MCF 10A (cell line): ENCODE data around the gene BCHE. TPM values are rescaled to one million over a fixed set of nuclear protein-coding genes. Genes with fewer than 3 reads are reported as not detected.

Experiments used
- BruUV-seq: library from RNA; stranded (reverse); fragments of 400-500 nt; replicated peaks from 2 replicates; lab custom pipeline; 2021; lab: Mats Ljungman, UMichigan
- CTCF ChIA-PET: fragments of 300-600 bp; sonication (Branson Sonifier 250); formaldehyde crosslinking; extraction: SDS; loops from one replicate; lab custom pipeline; 2021; ENCODE audit warnings: antibody characterized with exemption, inconsistent platforms; lab: Yijun Ruan, JAX
- POLR2A ChIA-PET: fragments of 300-600, 350-650 bp; sonication (Branson Sonifier 250); formaldehyde crosslinking; extraction: SDS; loops from one replicate; lab custom pipeline; 2020; ENCODE audit warnings: antibody characterized with exemption, inconsistent platforms; lab: Yijun Ruan, JAX
- DNase-seq: peaks from one replicate; pipeline ENCODE4 v3.0.0-alpha.2; 2018; ENCODE audit not compliant: unreplicated experiment
- H3K27ac Mint-ChIP-seq: one replicate; pipeline ENCODE4 v1.8.0; 2022; ENCODE audit warnings: mild to moderate bottlenecking, low read depth, mixed read lengths; ENCODE audit not compliant: unreplicated experiment
- H3K27me3 Mint-ChIP-seq: one replicate; pipeline ENCODE4 v1.8.0; 2022; ENCODE audit warnings: mixed read lengths; ENCODE audit not compliant: insufficient read depth, unreplicated experiment
- H3K36me3 Mint-ChIP-seq: one replicate; pipeline ENCODE4 v1.8.0; 2022; ENCODE audit warnings: mild to moderate bottlenecking, moderate library complexity, mixed read lengths; ENCODE audit not compliant: insufficient read depth, unreplicated experiment
- H3K4me1 Mint-ChIP-seq: one replicate; pipeline ENCODE4 v1.8.0; 2022; ENCODE audit warnings: mixed read lengths; ENCODE audit not compliant: insufficient read depth, unreplicated experiment
- H3K4me3 Mint-ChIP-seq: one replicate; pipeline ENCODE4 v1.8.0; 2022; ENCODE audit warnings: mild to moderate bottlenecking, moderate library complexity, mixed read lengths; ENCODE audit not compliant: unreplicated experiment
- H3K9me3 Mint-ChIP-seq: one replicate; pipeline ENCODE4 v1.8.0; 2022; ENCODE audit warnings: mixed read lengths; ENCODE audit not compliant: unreplicated experiment
- intact Hi-C: fragments of 100-400 bp; cut with micrococcal nuclease; formaldehyde crosslinking; loops from 2 replicates; pipeline ENCODE4 v1.14.1; 2022
- total RNA-seq: library from RNA; stranded (reverse); gene quantifications from 2 replicates; pipeline ENCODE4 v1.2.3, GENCODE V29; 2022
- TF ChIP-seq, protein P1 (sequence below): fragments of 200-600 bp; IDR thresholded peaks from one replicate; pipeline ENCODE4 v1.8.0; 2022; ENCODE audit warnings: antibody characterized with exemption, mild to moderate bottlenecking; ENCODE audit not compliant: unreplicated experiment

Gene BCHE
- total RNA-seq, 1 experiment from 2014 or later, result not detected

DNA sequence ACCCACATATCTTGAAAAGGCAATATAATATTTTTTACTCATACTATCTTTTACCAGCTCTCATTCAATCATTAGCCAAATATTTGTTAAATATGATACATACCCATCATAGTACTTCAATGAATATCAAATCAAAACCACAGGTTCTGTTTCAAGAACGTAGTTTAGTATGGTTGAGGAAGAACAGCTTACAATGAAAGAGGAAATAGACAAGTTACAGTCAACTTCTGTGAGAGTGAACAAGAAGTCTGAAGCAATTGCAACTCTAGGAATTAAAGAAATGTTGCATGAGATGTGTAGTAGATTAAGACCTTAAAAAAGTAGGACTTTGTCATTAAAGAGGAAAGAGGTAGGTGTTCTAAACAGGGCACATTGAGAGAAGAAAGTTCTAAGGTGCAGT lies 9.3 kb downstream of the BCHE start:
- H3K27ac Mint-ChIP-seq, result no peak overlapping the region

GRCh38 chr3:165827233-165827632 lies 10.0 kb downstream of the BCHE start:
- Mint-ChIP-seq H3K4me1 (no peaks in the 10 kb centered on the region), H3K27me3 (no peaks in the 10 kb centered on the region), H3K4me3 (no peak overlapping the region), H3K27ac (no peak overlapping the region), H3K36me3 (no peaks in the 10 kb centered on the region), H3K9me3 (no peaks in the 10 kb centered on the region)
- CTCF ChIA-PET, result interaction anchor here (1.4 kb wide), 1 partner anchor 8 kb away, joined by 3 read pairs; no protein-coding TSS in a partner anchor
- no TSS peak for BruUV-seq
- POLR2A ChIA-PET, result no interaction called here
- TF ChIP-seq, protein P1, sequence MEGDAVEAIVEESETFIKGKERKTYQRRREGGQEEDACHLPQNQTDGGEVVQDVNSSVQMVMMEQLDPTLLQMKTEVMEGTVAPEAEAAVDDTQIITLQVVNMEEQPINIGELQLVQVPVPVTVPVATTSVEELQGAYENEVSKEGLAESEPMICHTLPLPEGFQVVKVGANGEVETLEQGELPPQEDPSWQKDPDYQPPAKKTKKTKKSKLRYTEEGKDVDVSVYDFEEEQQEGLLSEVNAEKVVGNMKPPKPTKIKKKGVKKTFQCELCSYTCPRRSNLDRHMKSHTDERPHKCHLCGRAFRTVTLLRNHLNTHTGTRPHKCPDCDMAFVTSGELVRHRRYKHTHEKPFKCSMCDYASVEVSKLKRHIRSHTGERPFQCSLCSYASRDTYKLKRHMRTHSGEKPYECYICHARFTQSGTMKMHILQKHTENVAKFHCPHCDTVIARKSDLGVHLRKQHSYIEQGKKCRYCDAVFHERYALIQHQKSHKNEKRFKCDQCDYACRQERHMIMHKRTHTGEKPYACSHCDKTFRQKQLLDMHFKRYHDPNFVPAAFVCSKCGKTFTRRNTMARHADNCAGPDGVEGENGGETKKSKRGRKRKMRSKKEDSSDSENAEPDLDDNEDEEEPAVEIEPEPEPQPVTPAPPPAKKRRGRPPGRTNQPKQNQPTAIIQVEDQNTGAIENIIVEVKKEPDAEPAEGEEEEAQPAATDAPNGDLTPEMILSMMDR, result no peak
- no peak for DNase-seq
- intact Hi-C loops, result no loop called here

More for the DNA sequence above, 9.3 kb downstream of the BCHE start:
- intact Hi-C loops, result no loop called here
- no peaks in the 10 kb centered on the region for H3K27me3 Mint-ChIP-seq
- ChIA-PET CTCF (interaction anchor here (1.4 kb wide), 1 partner anchor 9 kb away, joined by 3 read pairs; no protein-coding TSS in a partner anchor), POLR2A (no interaction called here)
- DNase-seq, result no peak
- H3K4me3 Mint-ChIP-seq, result no peak overlapping the region
- H3K36me3 Mint-ChIP-seq, result no peaks in the 10 kb centered on the region
- TF ChIP-seq, protein P1, result no peak
- BruUV-seq, result no TSS peak
- no peaks in the 10 kb centered on the region for H3K9me3 Mint-ChIP-seq
- no peaks in the 10 kb centered on the region for H3K4me1 Mint-ChIP-seq

DNA sequence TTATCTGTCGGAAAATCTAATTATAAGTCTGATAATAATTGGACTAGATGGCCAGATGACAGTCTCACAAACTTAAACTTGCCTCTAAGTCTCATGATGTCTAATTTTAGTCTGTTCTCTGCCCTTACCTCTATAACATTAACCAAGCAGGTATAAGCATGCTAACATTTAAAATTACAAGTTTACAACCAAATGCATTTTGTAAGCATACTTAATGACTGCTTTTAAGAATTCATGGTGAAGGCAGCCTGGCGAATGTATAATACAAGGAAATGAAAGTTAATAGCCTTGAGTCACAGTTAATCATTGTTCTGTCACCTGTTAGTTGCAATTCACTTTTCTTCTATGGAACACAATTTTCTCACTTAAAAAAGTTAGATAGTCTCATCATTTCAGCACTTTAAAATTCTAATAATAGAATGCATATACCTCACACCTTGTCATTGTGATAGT lies 16.5 kb downstream of the BCHE start:
- no TSS peak for BruUV-seq
- POLR2A ChIA-PET, result no interaction called here
- no peaks in the 10 kb centered on the region for H3K36me3 Mint-ChIP-seq
- TF ChIP-seq, protein P1, result no peak
- no peak for DNase-seq
- no peak overlapping the region for H3K27ac Mint-ChIP-seq
- intact Hi-C loops, result no loop called here
- peaks cover 16% of the 10 kb centered on the region for H3K4me1 Mint-ChIP-seq
- no peaks in the 10 kb centered on the region for H3K9me3 Mint-ChIP-seq
- H3K27me3 Mint-ChIP-seq, result no peaks in the 10 kb centered on the region
- no peak overlapping the region for H3K4me3 Mint-ChIP-seq
- CTCF ChIA-PET, result no interaction called here

- intact Hi-C loops, result no loop called here
- H3K36me3 Mint-ChIP-seq, result no peaks in the 10 kb centered on the region
- BruUV-seq, result no TSS peak
- ChIA-PET CTCF (no interaction called here), POLR2A (no interaction called here)
- no peak for DNase-seq
- H3K4me3 Mint-ChIP-seq, result no peak overlapping the region
- TF ChIP-seq, protein P1, result no peak
- H3K9me3 Mint-ChIP-seq, result no peaks in the 10 kb centered on the region
- peak overlapping the region; percentile 47 for H3K27ac Mint-ChIP-seq
- H3K4me1 Mint-ChIP-seq, result peaks cover 16% of the 10 kb centered on the region
- H3K27me3 Mint-ChIP-seq, result no peaks in the 10 kb centered on the region
Measured at GRCh38 chr3:165817160-165817709, 20.0 kb downstream of the BCHE start.
